CD8-positive, alpha-beta memory T cell (primary cell): ENCODE data around the gene KIFBP. TPM values are rescaled to one million over a fixed set of nuclear protein-coding genes. Genes with fewer than 3 reads are reported as not detected.
"Not testable (repeated sequence)": the region's sequence is repeated elsewhere in the genome, so short reads cannot be mapped to it uniquely, and the experiment has no call there.

Experiments
- CTCF ChIA-PET: fragments of 350-600 bp; sonication (Branson Sonifier 250); formaldehyde crosslinking; loops from one replicate; lab custom pipeline; 2021; ENCODE audit warnings: antibody characterized with exemption; lab: Charles Lee
- POLR2A ChIA-PET: fragments of 350-600 bp; sonication (Branson Sonifier 250); formaldehyde crosslinking; loops from one replicate; lab custom pipeline; 2021; ENCODE audit warnings: antibody characterized with exemption; lab: Charles Lee
- DNase-seq, 5 donors: peaks; one replicate each; pipeline versions ENCODE4 v3.0.0 to v3.0.0-alpha.2; 2020 to 2022; ENCODE audit warnings: mixed read lengths in 1 of 5
- H3K27ac ChIP-seq: one replicate; pipeline ENCODE4 v1.7.0; 2013; ENCODE audit warnings: low read depth, mild to moderate bottlenecking, low read length, moderate library complexity
- H3K27me3 ChIP-seq: 2 replicates; pipeline ENCODE4 v1.7.0; 2013; ENCODE audit warnings: low read length, mild to moderate bottlenecking; ENCODE audit not compliant: insufficient read depth, poor library complexity, severe bottlenecking
- H3K36me3 ChIP-seq: 2 replicates; pipeline ENCODE4 v1.7.0; 2013; ENCODE audit warnings: mild to moderate bottlenecking, low read length, moderate library complexity; ENCODE audit not compliant: insufficient read depth
- H3K4me1 ChIP-seq: 2 replicates; pipeline ENCODE4 v1.7.0; 2013; ENCODE audit warnings: mild to moderate bottlenecking, low read length, moderate library complexity; ENCODE audit not compliant: insufficient read depth
- H3K4me3 ChIP-seq: 2 replicates; pipeline ENCODE4 v1.7.0; 2013; ENCODE audit warnings: mild to moderate bottlenecking, low read length
- H3K9me3 ChIP-seq: 2 replicates; pipeline ENCODE4 v1.7.0; 2013; ENCODE audit warnings: mild to moderate bottlenecking, low read length
- H3K27ac Mint-ChIP-seq, 8 donors: one replicate each; pipeline ENCODE4 v1.8.0; 2020 to 2021; ENCODE audit warnings: mixed read lengths in 8 of 8, mild to moderate bottlenecking in 6 of 8, inconsistent platforms in 3 of 8, moderate library complexity in 3 of 8
- H3K27me3 Mint-ChIP-seq, 2 donors: one replicate each; pipeline ENCODE4 v1.8.0; 2020 to 2021; ENCODE audit warnings: mixed read lengths in 2 of 2, mild to moderate bottlenecking in 1 of 2, moderate library complexity in 1 of 2
- H3K36me3 Mint-ChIP-seq, 3 donors: one replicate each; pipeline ENCODE4 v1.8.0; 2020 to 2021; ENCODE audit warnings: mixed read lengths in 3 of 3, inconsistent platforms in 1 of 3, mild to moderate bottlenecking in 1 of 3
- H3K4me1 Mint-ChIP-seq, 3 donors: one replicate each; pipeline ENCODE4 v1.8.0; 2020 to 2021; ENCODE audit warnings: mixed read lengths in 3 of 3, inconsistent platforms in 1 of 3, mild to moderate bottlenecking in 1 of 3
- H3K4me3 Mint-ChIP-seq, 7 donors: one replicate each; pipeline ENCODE4 v1.8.0; 2020 to 2021; ENCODE audit warnings: mixed read lengths in 7 of 7, mild to moderate bottlenecking in 6 of 7, moderate library complexity in 4 of 7, inconsistent platforms in 2 of 7
- H3K9me3 Mint-ChIP-seq, 5 donors: one replicate each; pipeline ENCODE4 v1.8.0; 2020 to 2022; ENCODE audit warnings: mixed read lengths in 5 of 5, mild to moderate bottlenecking in 3 of 5, moderate library complexity in 2 of 5, inconsistent platforms in 1 of 5
- polyA plus RNA-seq: library from polyadenylated mRNA; unstranded; fragments of 300-500 nt; fragmentation: Illumina TruSeq; gene quantifications from one replicate; pipeline ENCODE4 v1.2.3, GENCODE V29; 2021
- total RNA-seq, 2 experiments: library from RNA; stranded (reverse); gene quantifications; one replicate each; pipeline ENCODE4 v1.2.3, GENCODE V29; 2021

The KIFBP gene
- 10 to 100 TPM; 19.3 to 21.0 TPM for total RNA-seq
- polyA plus RNA-seq: 5.2 TPM

DNA sequence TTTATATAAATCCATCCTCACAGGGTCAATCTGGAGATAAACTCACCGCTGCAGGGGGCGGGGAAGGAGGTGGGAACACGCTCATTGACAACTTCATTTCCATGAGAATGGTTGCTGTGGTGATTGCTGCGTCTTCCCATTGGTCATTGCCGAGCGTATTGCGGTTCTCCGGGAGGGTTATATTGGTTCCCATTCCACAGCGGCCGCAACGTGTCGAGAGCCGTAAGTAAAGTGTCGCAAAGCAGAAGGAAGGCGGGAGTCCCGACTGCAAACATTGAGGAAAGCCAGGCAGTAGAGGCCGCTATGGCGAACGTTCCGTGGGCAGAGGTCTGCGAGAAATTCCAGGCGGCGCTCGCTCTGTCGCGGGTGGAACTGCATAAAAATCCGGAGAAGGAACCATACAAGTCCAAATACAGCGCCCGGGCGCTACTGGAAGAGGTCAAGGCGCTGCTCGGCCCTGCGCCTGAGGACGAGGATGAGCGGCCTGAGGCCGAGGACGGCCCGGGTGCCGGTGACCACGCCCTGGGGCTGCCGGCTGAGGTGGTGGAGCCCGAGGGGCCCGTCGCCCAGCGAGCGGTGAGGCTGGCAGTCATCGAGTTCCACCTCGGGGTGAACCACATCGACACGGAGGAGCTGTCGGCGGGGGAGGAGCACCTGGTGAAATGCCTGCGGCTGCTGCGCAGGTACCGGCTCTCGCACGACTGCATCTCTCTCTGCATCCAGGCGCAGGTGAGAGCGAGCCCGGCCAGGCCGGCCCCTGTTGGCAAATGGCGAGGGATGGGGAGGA, at the start of gene KIFBP:
KIFBP (plus strand) TSS at position 274 of the 787 bp plus-strand sequence; CDS start at position 304, 30 bp downstream.
- Mint-ChIP-seq H3K27me3 (no peaks in the 10 kb centered on the region), H3K27ac (peak within 1 kb of the TSS; percentile 86 to 99 (median 96)), H3K9me3 (no peaks in the 10 kb centered on the region), H3K4me1 (peaks cover 53 to 66% (median 59%) of the 10 kb centered on the region in 3 donors), H3K36me3 (peaks cover 0 to 27% (median 11%) of the 10 kb centered on the region in 3 donors), H3K4me3 (peak within 1 kb of the TSS; percentile 93 to 99 (median 98))
- H3K4me3 ChIP-seq: peak within 1 kb of the TSS; percentile 89
- peaks cover 1% of the 10 kb centered on the region for H3K36me3 ChIP-seq
- H3K27ac ChIP-seq: peak within 1 kb of the TSS; percentile 82
- ChIA-PET POLR2A (interaction anchor here (0.5 to 2.1 kb wide), 3 partner anchors 33 to 488 kb away, joined by 3 to 6 read pairs (median 4); partner anchors contain the start of gene DDX21), CTCF (interaction anchor here (0.9 to 2.0 kb wide), 4 partner anchors 16 to 105 kb away, joined by 3 to 10 read pairs (median 6); partner anchors contain the start of gene DDX21)
- DNase-seq: peak; percentile 66 to 87 (median 83)
- H3K4me1 ChIP-seq: peaks cover 19% of the 10 kb centered on the region
- H3K9me3 ChIP-seq: no peaks in the 10 kb centered on the region
- H3K27me3 ChIP-seq: no peaks in the 10 kb centered on the region

GRCh38 chr10:68938884-68939283, 49.7 kb upstream of the KIFBP start:
- peaks cover 0 to 7% (median 5%) of the 10 kb centered on the region in 3 donors for H3K4me1 Mint-ChIP-seq
- DNase-seq: no peak
- H3K36me3 Mint-ChIP-seq: peaks cover 9 to 73% (median 18%) of the 10 kb centered on the region in 3 donors
- Histone ChIP-seq H3K9me3 (no peaks in the 10 kb centered on the region), H3K36me3 (peaks cover 25% of the 10 kb centered on the region), H3K27ac (no peak overlapping the region), H3K27me3 (no peaks in the 10 kb centered on the region), H3K4me3 (no peak overlapping the region), H3K4me1 (no peaks in the 10 kb centered on the region)
- CTCF ChIA-PET: no interaction called here
- POLR2A ChIA-PET: no interaction called here
- peak overlapping the region in 3 of 8 donors; percentile 5 to 84 (median 43) for H3K27ac Mint-ChIP-seq
- H3K9me3 Mint-ChIP-seq: no peaks in the 10 kb centered on the region
- H3K27me3 Mint-ChIP-seq: no peaks in the 10 kb centered on the region
- H3K4me3 Mint-ChIP-seq: no peak overlapping the region

- H3K4me3 Mint-ChIP-seq, H3K27ac Mint-ChIP-seq, H3K4me1 Mint-ChIP-seq, H3K27me3 ChIP-seq, H3K9me3 ChIP-seq, H3K9me3 Mint-ChIP-seq, H3K27me3 Mint-ChIP-seq, POLR2A ChIA-PET, H3K27ac ChIP-seq, DNase-seq, H3K4me1 ChIP-seq, H3K4me3 ChIP-seq, CTCF ChIA-PET: not testable (repeated sequence)
- peaks cover 25% of the 10 kb centered on the region for H3K36me3 ChIP-seq
- H3K36me3 Mint-ChIP-seq: peaks cover 9 to 68% (median 21%) of the 10 kb centered on the region in 3 donors
Measured at GRCh38 chr10:68940917-68941316, 47.7 kb upstream of the KIFBP start.

DNA sequence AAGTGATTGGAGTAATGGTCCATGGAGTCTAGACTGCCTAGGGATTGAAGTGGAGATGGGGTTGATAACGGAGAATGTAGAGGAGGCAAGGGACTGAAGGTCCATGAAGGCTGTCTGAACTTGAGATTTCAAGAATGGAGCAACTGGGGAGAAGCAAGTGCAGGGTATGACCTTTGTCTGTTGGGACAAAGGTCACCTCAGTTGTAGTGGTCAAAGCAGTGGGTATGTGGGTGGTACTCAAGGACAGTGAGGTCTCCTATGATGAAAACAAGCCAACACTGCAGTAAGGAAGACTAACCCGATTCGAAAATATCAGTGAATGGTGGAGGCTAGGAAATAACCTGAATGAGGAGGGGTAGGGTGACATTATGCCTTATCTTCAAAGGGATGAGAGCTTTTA, 38.0 kb upstream of the KIFBP start:
- no peaks in the 10 kb centered on the region for H3K27me3 ChIP-seq
- H3K36me3 Mint-ChIP-seq: peaks cover 6 to 24% (median 12%) of the 10 kb centered on the region in 3 donors
- CTCF ChIA-PET: no interaction called here
- peaks cover 24% of the 10 kb centered on the region for H3K36me3 ChIP-seq
- no peak overlapping the region for H3K27ac ChIP-seq
- no peak overlapping the region for H3K4me3 Mint-ChIP-seq
- POLR2A ChIA-PET: no interaction called here
- no peak overlapping the region for H3K4me3 ChIP-seq
- H3K9me3 ChIP-seq: no peaks in the 10 kb centered on the region
- no peaks in the 10 kb centered on the region for H3K4me1 ChIP-seq
- DNase-seq: no peak
- peaks cover 3 to 5% (median 4%) of the 10 kb centered on the region in 3 donors for H3K4me1 Mint-ChIP-seq
- no peaks in the 10 kb centered on the region for H3K9me3 Mint-ChIP-seq
- H3K27me3 Mint-ChIP-seq: no peaks in the 10 kb centered on the region
- no peak overlapping the region for H3K27ac Mint-ChIP-seq

DNA sequence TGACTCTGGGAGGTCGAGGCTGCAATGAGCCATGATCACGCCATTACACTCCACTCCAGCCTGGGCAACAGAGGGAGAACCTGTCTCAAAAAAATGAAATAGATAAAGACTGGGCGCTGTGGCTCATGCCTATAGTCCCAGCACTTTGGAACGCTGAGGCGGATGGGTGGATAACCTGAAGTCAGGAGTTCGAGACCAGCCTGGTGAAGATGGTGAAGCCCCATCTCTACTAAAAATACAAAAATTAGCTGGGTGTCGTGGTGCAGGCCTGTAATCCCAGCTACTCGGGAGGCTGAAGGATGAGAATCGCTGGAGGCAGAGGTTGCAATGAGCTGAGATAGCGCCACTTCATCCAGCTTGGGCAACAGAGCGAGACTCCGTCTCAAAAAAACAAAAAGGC, 33.7 kb upstream of the KIFBP start:
- no peaks in the 10 kb centered on the region for H3K9me3 Mint-ChIP-seq

GRCh38 chr10:68955355-68955831, 33.2 kb upstream of the KIFBP start:
- Mint-ChIP-seq H3K36me3 (peaks cover 0 to 29% (median 2%) of the 10 kb centered on the region in 3 donors), H3K27ac (peak overlapping the region; percentile 95 to 100 (median 100)), H3K4me3 (peak overlapping the region; percentile 94 to 100 (median 98)), H3K9me3 (no peaks in the 10 kb centered on the region), H3K4me1 (peaks cover 34 to 44% (median 44%) of the 10 kb centered on the region in 3 donors), H3K27me3 (peaks cover 0 to 3% of the 10 kb centered on the region in 2 donors)
- Histone ChIP-seq H3K27me3 (no peaks in the 10 kb centered on the region), H3K4me3 (peak overlapping the region; percentile 91), H3K9me3 (no peaks in the 10 kb centered on the region), H3K4me1 (peaks cover 18% of the 10 kb centered on the region), H3K27ac (peak overlapping the region; percentile 98), H3K36me3 (no peaks in the 10 kb centered on the region)
- ChIA-PET CTCF (interaction anchor here (0.6 to 2.5 kb wide), 12 partner anchors 10 to 453 kb away, joined by 3 to 7 read pairs (median 4); no protein-coding TSS in a partner anchor), POLR2A (interaction anchor here (1.1 to 2.1 kb wide), 5 partner anchors 15 to 623 kb away, joined by 4 to 7 read pairs (median 5); partner anchors contain the start of genes DDX50, HNRNPH3 and KIFBP)
- no peak for DNase-seq

More for the DNA sequence above, 33.7 kb upstream of the KIFBP start:
- H3K27ac ChIP-seq: no peak overlapping the region
- no peak for DNase-seq
- ChIA-PET CTCF (interaction anchor here (0.6 to 2.5 kb wide), 9 partner anchors 13 to 454 kb away, joined by 3 to 7 read pairs (median 5); no protein-coding TSS in a partner anchor), POLR2A (interaction anchor here (1.2 kb wide), 1 partner anchor 15 kb away, joined by 4 read pairs; no protein-coding TSS in a partner anchor)
- Mint-ChIP-seq H3K4me1 (peaks cover 31 to 39% (median 39%) of the 10 kb centered on the region in 3 donors), H3K36me3 (peaks cover 0 to 26% (median 0%) of the 10 kb centered on the region in 3 donors), H3K27me3 (peaks cover 0 to 3% of the 10 kb centered on the region in 2 donors), H3K27ac (peak overlapping the region in 6 of 8 donors; percentile 22 to 98 (median 66)), H3K4me3 (peak overlapping the region; percentile 16 to 100 (median 47))
- no peak overlapping the region for H3K4me3 ChIP-seq
- H3K9me3 ChIP-seq: no peaks in the 10 kb centered on the region
- H3K27me3 ChIP-seq: no peaks in the 10 kb centered on the region
- H3K36me3 ChIP-seq: no peaks in the 10 kb centered on the region
- peaks cover 18% of the 10 kb centered on the region for H3K4me1 ChIP-seq

- peaks cover 0 to 3% of the 10 kb centered on the region in 2 donors for H3K27me3 Mint-ChIP-seq
- H3K4me1 Mint-ChIP-seq: peaks cover 37 to 50% (median 48%) of the 10 kb centered on the region in 3 donors
- H3K27ac ChIP-seq: peak within 1 kb of the TSS; percentile 98
- peak within 1 kb of the TSS; percentile 94 to 100 (median 98) for H3K4me3 Mint-ChIP-seq
- peaks cover 18% of the 10 kb centered on the region for H3K4me1 ChIP-seq
- no peaks in the 10 kb centered on the region for H3K27me3 ChIP-seq
- DNase-seq: peak; percentile 81 to 93 (median 88)
- peak within 1 kb of the TSS; percentile 95 to 100 (median 100) for H3K27ac Mint-ChIP-seq
- peaks cover 0 to 35% (median 2%) of the 10 kb centered on the region in 3 donors for H3K36me3 Mint-ChIP-seq
- H3K4me3 ChIP-seq: peak within 1 kb of the TSS; percentile 91
- H3K9me3 Mint-ChIP-seq: no peaks in the 10 kb centered on the region
- H3K36me3 ChIP-seq: peaks cover 4% of the 10 kb centered on the region
- H3K9me3 ChIP-seq: no peaks in the 10 kb centered on the region
- ChIA-PET POLR2A (interaction anchor here (0.6 to 2.1 kb wide), 6 partner anchors 14 to 624 kb away, joined by 3 to 7 read pairs (median 5); partner anchors contain the start of genes DDX50, HNRNPH3 and KIFBP), CTCF (interaction anchor here (0.8 to 2.5 kb wide), 12 partner anchors 10 to 452 kb away, joined by 3 to 7 read pairs (median 4); partner anchors contain the start of gene KIFBP)
Measured at GRCh38 chr10:68955832-68956532, 32.6 kb upstream of the KIFBP start, which contains the start of gene DDX21. TSS of gene DDX21 (plus strand) at chr10:68956170. CDS start at chr10:68956226, 56 bp downstream.
